Neural crest cell (in vitro differentiated cells): Measurements from ENCODE around the gene MLIP. TPM values are rescaled to one million over a fixed set of nuclear protein-coding genes. Genes with fewer than 3 reads are reported as not detected.

Experiments used
- DNase-seq: peaks from one replicate; pipeline ENCODE4 v3.0.0; 2021; ENCODE audit warnings: low read depth, mixed read lengths, low spot score
- H3K27ac Mint-ChIP-seq: one replicate; pipeline ENCODE4 v1.8.0; 2021; ENCODE audit warnings: mild to moderate bottlenecking, mixed read lengths; ENCODE audit not compliant: unreplicated experiment
- H3K27me3 Mint-ChIP-seq: 2 replicates; pipeline ENCODE4 v1.8.0; 2021; ENCODE audit warnings: low read depth, mild to moderate bottlenecking, mixed read lengths
- H3K36me3 Mint-ChIP-seq: 2 replicates; pipeline ENCODE4 v1.8.0; 2021; ENCODE audit warnings: low read depth, mild to moderate bottlenecking, mixed read lengths
- H3K4me1 Mint-ChIP-seq: 2 replicates; pipeline ENCODE4 v1.8.0; 2021; ENCODE audit warnings: mixed read lengths
- H3K4me3 Mint-ChIP-seq: one replicate; pipeline ENCODE4 v1.8.0; 2021; ENCODE audit warnings: mild to moderate bottlenecking, mixed read lengths
- H3K9me3 Mint-ChIP-seq: 2 replicates; pipeline ENCODE4 v1.8.0; 2021; ENCODE audit warnings: mixed read lengths
- CTCF ChIP-seq: fragments of 200-600 bp; sonication (generic); conservative IDR thresholded peaks from 2 replicates; pipeline ENCODE4 v1.5.0; 2021; ENCODE audit warnings: antibody characterized with exemption, mild to moderate bottlenecking
- total RNA-seq: library from RNA; stranded (reverse); gene quantifications from 2 replicates; pipeline ENCODE4 v1.2.1, GENCODE V29; 2021

Gene MLIP
- total RNA-seq, 1 donor from 2014 or later, result not detected

- H3K4me3 Mint-ChIP-seq, result no peak overlapping the region
- no peaks in the 10 kb centered on the region for H3K4me1 Mint-ChIP-seq
- no peaks in the 10 kb centered on the region for H3K9me3 Mint-ChIP-seq
- no peaks in the 10 kb centered on the region for H3K36me3 Mint-ChIP-seq
- no peak for DNase-seq
- H3K27me3 Mint-ChIP-seq, result no peaks in the 10 kb centered on the region
- no peak overlapping the region for H3K27ac Mint-ChIP-seq
- no peak for TF ChIP-seq CTCF
Observed at GRCh38 chr6:54103497-54103896, 7.7 kb upstream of the MLIP start.

GRCh38 chr6:54106727-54107126, 4.5 kb upstream of the MLIP start:
- no peak for DNase-seq
- Mint-ChIP-seq H3K9me3 (no peaks in the 10 kb centered on the region), H3K36me3 (no peaks in the 10 kb centered on the region), H3K27ac (no peak overlapping the region), H3K4me3 (no peak overlapping the region), H3K27me3 (no peaks in the 10 kb centered on the region), H3K4me1 (peaks cover 7% of the 10 kb centered on the region)
- no peak for TF ChIP-seq CTCF

- Mint-ChIP-seq H3K4me3 (no peak overlapping the region), H3K27ac (no peak overlapping the region), H3K4me1 (peaks cover 8% of the 10 kb centered on the region), H3K27me3 (no peaks in the 10 kb centered on the region), H3K9me3 (no peaks in the 10 kb centered on the region), H3K36me3 (no peaks in the 10 kb centered on the region)
- no peak for DNase-seq
- TF ChIP-seq CTCF, result no peak
Observed at GRCh38 chr6:54107470-54108090, 3.7 kb upstream of the MLIP start.

- no peak overlapping the region for H3K27ac Mint-ChIP-seq
- H3K27me3 Mint-ChIP-seq, result no peaks in the 10 kb centered on the region
- H3K4me3 Mint-ChIP-seq, result no peak overlapping the region
- H3K4me1 Mint-ChIP-seq, result peaks cover 8% of the 10 kb centered on the region
- DNase-seq, result no peak
- no peaks in the 10 kb centered on the region for H3K36me3 Mint-ChIP-seq
- TF ChIP-seq CTCF, result no peak
- H3K9me3 Mint-ChIP-seq, result no peaks in the 10 kb centered on the region
Observed at GRCh38 chr6:54108271-54108670, 3.0 kb upstream of the MLIP start.

- Mint-ChIP-seq H3K9me3 (no peaks in the 10 kb centered on the region), H3K27me3 (no peaks in the 10 kb centered on the region), H3K4me1 (peaks cover 8% of the 10 kb centered on the region), H3K4me3 (no peak overlapping the region), H3K27ac (no peak overlapping the region), H3K36me3 (no peaks in the 10 kb centered on the region)
- TF ChIP-seq CTCF, result no peak
- DNase-seq, result no peak
Observed at GRCh38 chr6:54109586-54109985, 1.7 kb upstream of the MLIP start.
